NCI-H1694 (cell line): ENCODE results near the gene NAB2.

ENCODE experiments used
- DNase-seq: peaks from one replicate; lab custom pipeline; 2025; lab: John Stamatoyannopoulos, UW

Gene NAB2

DNA sequence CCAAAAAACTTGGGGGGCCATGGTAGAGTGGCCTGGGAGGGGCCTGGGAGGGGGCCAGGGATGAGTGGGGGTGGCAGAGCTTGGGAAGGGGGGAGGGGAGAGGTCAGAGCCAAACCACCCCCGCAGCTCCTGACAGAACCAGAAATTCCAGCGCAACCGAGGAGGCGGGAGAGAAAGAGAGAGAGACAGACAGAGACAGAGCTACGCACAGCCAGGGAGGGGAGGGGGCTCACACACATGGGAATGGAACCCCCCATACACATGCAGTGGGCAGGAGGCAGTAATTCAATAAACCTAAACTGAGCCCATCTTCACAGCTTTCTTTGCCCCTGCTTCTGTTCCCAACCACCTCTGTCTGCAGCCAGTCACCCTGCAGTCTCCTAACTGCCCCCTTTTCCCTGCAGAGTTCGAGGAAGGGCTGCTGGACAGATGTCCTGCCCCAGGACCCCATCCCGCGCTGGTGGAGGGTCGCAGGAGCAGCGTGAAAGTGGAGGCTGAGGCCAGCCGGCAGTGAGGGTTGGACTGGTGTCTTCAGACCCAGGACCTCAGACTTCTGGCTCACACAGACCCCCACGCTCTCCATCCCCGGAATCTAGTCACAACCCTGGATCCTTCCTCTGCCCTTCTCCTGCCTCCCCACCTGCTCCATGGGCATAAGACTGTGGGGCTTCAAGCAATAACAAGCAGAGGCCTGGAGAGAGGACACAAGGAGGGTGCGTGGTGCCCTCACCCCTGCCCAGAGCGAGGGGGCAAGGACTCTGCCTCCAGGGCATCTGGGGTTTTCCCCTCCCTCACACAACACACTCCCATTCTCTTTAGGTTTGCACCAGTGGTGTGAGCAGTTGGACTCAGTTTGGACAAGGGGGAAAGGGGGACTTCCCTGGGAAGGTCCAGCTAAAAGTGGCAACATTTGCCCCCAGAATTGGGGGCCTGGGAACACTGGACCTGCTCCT lies 5.6 kb downstream of the NAB2 start:
- DNase-seq = no peak

DNA sequence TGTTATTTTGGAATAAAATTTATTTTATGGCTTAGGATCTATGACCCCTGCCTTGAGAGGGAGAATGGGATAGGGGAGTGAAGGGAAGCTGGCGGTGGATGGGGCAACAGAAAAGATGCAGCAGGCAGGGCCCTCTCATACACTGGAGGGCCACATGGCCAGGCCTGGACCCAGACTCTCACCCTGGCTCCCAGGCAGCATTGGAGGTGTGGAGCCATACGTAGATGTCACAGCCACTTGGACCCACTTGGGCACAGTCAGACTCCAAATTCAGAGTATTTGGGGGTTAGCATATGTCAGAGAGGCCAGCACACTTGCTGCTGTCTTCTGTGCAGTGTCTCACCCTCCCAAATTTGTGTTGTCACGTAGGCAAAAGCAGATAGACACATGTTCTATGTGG lies 6.5 kb downstream of the NAB2 start:
- DNase-seq = no peak

DNA sequence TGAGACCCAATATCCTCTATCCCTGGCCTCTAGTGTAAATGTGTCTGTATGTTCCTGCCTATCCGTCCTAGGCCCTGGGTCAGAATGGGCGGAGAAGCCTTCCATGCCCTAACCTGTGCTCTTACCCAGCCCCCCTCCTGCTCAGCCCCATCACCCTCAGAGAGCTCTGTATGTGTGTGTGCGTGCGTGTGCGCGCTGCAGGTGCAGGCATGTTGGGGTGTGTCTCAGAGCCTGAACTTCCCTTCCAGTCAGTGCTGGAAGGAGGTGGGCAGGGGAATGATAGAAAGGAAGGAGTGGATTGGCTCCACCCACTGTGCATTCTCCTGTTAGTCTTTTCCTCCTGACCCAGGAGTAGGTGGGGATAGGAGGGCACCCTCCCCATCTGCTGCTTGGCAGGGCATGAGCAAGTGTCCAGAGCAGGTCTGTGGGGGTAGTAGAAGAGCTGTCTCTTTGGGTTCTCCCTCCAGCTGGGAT lies 7.2 kb downstream of the NAB2 start:
- DNase-seq = no peak

DNA sequence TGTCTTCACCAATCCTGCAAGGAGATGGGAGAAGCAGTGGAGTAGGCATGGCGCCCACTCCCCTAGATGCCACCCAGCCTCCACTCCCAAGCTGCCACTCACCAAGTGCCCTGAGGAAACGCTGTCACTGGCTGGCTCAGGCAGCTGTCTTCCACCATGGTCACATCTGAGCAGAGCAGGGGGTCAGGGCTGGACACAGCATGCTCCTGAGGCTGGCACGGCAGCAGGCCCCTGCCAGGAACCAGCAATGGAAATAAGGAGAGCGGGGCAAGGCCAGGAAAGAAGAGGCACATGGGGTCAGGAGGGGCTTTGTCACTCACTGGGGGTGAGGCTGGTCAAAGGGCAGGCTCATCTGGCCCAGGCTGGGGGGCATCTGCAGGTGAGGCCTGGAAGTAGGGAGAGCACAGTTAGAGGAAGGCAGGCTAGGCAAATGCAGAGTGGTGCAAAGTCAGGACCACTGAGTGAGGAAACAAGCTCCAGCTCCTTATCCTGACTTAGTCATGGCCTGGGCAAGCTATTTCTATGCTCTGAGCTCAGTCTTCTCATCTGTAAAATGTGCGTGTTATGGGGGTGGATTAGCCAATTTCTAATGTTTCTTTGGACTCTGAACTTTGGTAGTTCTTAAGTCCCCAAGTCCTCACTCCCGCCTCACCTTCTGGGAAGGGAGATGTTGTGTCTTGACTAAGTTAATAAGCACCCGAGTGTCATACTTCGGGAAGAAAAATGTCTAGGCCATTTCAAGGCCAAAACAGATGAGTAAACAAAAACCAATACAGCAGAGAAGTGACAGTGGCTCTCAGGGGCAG lies 8.0 kb downstream of the NAB2 start:
- DNase-seq = no peak

DNA sequence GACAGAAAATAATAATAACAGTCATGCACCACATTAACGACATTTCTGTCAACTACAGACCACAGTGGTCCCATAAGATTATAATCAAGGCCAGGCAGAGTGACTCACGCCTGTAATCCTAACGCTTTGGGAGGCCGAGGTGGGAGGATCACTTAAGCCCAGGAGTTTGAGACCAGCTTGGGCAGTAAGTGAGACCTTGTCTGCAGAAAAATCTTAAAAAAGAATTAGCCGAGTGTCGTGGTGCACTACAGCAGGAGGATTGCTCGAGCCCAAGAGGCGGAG lies 8.6 kb downstream of the NAB2 start:
- no peak for DNase-seq

DNA sequence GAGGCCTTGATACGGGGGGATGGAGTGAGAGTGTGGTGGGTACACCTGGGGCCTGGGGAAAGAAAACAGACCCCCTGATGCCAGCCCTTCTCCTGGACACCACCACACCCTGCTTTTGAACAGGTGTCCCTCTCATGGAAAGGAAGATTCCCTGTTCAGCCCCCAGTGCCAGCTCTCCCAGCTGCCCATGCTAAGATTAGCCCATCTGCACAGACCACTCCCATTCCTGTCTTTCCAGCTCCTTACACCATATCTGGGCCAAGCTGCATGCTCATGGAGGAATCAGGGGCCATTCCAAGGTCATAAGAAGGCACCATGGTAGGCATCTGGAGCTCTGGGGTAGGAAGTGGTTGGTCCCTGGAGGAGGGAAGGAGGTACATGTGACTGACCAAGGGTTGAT lies 9.6 kb downstream of the NAB2 start:
- no peak for DNase-seq

DNA sequence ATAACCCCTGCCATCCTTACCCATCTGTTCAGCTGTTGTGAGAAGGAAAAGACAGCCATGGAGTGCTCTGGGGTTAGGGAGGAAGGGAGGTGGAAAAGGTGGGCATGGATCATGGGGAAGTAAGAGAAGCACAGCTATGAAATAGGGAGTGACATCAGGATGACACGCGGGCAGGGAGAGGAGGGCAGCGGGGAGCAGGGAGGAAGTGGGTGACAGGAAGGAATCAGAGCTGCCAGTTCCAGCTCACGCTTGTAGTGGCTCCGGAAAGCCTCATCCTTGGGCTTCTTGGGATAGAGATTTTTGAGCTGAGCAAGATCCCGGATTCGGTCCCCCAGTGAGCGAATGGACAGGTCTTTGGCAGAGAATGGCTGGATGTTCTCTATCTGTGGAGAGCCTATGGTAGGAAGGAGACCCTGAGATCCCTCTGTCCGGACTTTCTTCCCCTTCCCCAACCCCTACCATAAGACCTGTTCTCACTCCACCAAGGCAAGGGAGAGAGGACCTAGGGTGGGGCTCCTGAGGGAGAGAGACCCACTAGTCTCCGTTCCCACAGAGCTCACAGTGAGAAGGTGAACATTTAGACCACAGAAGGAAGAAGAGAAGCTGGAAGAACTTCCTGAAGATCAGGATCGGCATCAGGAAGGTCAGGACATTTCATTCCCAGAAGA lies 10.3 kb downstream of the NAB2 start:
- DNase-seq = no peak

DNA sequence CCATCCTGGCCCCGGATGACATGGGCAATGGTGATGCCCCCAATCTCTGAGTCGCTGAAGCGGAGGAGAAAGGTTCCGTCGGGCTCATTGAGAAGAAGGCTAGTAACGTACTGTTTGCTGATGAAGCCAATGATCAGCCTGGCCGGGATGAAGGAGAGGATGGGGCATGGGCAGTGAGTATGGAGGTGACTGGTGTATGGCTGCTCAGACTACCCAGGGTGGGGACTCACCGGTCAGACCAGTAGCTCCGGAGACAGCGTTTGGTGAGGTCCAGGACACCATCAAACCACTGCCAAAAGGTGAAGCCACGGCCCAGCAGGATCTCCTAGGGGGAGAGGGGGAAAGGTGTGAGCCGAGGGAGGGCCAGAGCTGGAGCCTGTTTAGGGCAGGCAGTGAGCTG lies 10.9 kb downstream of the NAB2 start:
- no peak for DNase-seq

DNA sequence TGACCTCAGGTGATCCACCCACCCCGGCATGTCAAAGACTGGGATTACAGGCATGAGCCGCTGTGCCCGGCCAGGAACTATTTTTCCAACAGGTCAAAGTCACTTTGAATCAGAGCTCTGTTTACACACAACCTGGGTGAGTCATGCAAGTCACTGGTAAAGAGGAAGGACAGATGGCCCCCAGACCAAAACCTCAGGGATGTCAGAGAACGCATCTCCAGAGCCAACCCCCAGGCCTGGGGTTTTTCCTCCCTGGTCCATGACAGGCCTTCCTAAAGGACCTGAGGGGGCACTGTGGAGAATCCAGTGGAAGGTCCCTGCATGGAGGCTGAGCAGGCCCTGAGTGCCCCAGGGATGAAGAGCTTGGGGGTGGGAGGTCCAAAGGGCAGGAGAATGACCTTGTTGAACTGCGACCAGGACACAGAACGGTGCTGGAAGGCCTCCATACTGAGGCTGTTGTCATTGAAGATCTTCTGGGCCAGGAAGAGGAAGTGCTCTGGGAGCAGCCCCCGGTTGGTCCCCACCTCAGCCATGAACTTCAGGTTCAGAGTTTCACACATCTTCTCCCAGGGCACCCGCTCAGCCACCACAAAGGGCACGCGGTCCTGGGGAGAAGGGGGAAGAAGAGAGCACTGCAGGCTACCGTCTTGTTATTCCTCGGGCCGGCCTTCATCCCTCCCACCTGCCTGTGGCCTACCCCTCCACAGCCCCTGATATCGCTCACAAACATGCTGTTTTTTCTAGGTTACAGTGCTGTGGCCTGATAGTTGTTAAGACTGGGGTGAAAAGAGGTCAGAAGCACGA lies 13.2 kb downstream of the NAB2 start:
- DNase-seq = no peak

DNA sequence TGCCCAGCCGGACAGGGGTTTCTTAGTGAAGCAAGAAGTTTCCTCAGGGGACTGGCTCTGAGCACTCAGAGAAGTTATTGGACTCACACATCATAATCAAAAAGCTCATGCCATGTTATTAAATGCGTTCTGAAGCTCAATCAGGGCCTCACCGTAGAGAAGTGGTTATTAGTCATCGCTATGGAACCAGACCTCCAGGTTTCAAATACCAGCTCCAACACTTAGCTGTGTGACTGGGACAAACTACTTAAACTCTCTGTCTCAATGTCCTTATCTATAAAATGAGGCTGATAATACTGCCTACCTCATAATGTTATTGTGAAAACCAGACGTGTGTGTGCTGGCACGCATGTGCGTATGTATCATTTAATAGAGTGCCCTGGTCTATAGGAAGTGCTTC lies 14.9 kb downstream of the NAB2 start:
- no peak for DNase-seq

DNA sequence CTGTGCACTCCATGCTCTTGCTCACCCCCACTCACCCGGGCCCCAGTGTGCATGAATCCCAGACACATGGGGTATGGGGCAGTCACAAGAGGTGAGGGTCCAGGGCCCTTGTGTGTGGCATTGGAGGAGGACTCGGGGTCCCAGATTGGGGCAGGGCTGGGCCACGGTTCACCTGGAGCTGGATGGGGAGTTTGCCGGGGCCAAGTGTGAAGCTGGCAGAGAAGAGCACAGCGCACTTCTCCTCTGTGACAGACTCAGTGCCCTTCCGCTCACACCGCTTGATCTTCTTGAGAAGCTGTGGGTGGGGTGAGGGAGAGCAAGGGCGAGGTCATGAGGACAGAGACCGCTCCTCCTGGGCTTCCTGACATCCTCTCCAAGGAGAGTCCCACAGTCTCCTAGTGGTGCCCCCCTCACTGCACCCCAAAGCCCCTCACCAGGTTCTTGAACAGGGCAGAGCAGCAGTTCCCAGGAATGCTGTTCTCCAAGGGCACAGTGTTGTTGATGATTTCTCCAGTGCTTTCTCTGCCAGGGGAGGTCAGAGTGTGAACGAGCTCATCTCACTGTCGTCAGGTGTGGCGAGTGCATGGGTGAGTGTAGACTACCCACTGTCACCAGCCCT lies 15.5 kb downstream of the NAB2 start:
- DNase-seq = no peak

DNA sequence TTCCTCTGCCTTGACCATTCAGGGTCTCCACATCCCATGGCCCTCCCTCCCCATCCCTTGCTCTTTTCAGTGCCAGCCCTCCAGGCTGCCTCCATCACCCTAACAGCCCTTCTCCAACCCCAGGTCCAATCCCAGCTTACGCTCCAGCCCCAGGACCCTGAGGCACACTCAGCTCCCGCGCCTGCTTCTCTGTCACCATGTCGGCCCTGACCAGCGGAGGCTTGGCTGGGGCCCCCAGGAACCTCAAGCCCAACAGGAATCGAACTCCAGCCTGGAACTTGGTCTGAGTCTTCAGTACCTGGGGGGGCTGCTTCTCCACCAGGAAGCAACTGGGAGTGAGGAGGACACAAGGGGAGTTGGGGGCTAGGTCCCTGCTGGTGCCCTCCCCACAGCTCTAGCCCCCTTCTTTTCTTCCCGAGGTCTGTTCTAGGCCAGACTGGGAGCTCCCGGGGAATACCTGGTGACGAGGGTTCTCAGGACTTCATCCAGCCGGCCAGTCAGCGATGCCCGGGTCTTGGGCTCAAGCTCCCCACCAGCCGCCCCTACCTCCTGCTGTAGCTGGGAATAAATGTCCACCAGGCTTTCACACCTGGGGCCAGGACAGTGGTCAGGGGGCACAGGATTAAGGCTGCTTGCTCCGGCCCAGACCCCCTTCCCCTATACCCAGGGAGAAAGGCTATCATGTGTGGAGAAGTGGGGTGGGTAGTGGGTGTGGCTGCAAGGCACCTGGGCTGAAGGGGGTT lies 16.3 kb downstream of the NAB2 start:
- no peak for DNase-seq

DNA sequence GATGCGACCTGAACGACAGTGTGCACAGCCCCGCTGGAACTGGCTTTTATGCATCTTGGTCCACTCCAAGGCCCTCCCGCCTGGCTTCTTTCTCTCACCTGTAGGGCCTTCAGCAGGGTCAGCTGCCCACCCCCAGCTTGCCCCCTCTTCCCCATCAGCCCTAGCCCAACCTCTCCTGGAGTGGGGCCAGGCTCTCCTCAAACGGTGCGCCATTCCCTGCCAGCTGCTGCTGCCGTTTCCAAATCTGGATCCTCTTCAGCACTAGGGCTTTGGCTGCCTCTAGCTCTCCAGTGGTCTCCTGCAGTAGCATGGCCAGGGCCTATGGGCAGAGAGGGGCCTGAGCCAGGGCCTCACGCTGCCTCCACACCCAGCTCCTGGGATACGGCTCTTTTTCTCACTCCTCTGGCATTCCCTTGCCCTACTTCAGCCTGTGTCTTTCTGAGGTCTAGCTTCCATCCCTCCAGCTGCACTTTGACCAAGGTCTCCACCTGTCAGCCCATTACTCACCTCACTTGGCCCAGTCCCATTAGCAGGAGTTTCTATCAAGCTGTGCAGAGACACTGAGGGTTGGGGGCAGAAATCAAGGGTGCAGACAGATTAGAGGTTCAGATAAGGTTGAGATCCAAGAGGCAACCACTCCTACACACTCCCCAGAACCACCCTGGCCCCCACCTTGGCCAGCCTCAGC lies 17.3 kb downstream of the NAB2 start:
- DNase-seq = no peak

DNA sequence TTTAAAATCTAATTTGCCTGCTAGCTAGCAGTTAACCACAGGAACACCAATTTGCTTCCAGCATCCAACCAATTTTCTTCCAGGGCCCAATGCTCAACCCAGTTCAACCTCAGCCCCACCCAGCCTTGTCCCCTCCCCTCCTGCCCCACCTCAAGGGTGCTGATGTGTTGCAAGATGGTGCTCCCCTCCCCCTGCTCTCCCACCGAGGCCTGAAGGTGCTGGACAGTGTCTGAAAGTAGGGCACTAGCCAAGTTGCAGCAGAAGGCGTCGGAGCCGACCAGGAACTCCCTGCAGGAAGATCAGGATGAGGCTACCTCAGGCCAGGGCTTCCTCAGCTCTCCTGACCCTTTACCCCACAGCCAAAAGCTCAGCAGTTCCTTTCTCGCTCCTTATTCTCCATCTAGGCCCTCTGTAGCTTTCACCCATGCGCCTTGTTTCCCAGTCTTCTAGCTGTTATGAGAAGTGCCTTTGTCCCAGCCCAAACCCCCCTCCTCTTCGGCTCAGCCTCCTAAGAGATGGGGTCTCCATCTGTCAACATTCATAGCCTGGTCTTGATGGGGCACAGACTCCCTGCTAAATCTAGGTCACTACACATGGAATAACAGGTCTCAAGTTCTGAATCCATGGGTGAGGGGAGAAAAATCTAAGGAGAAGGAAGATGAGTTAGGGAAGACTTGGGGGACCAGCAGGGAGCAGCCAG lies 18.7 kb downstream of the NAB2 start:
- DNase-seq = no peak

DNA sequence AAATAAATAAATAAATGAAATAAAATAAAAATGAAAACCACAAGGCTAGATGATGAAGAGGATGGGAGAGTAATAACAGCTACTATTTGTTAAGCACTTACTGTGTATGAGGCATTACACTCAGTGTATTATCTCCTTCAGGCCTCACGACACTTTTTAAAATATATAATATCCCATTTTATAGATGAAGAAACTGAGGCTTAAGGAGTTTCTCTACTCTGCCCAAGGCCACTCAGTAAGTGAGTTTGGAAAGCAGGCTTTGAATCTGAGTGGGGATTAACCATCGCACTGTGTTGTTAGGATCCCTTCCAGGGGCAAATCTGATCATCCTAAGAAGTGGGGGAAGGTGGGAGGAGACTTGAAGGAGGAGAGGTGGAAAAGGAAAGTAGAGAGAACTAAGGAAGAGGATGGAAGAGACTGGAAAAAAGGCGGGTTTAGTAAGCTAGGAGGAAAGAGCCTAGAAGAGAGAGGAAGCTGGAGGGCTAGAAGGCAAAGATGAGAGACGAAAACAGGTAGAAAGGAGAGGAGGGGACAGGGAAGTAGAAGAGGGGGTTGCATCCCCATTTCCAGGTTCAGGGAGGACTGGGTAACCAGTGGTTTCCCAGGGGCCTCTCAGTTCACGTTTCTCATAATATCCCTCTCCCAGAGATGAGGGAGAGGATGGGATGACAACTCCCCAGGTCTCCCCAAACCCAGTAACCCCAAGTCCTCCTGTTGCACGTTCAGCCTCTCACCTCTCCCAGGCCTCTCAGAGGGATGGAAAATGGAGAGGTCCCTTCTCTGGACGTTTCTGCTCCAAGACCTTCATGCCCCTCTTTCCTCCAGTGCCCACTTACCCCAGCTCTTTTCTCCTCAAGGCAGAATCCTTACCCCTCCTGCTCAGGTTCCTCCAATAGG lies 20.5 kb downstream of the NAB2 start:
- DNase-seq = no peak

DNA sequence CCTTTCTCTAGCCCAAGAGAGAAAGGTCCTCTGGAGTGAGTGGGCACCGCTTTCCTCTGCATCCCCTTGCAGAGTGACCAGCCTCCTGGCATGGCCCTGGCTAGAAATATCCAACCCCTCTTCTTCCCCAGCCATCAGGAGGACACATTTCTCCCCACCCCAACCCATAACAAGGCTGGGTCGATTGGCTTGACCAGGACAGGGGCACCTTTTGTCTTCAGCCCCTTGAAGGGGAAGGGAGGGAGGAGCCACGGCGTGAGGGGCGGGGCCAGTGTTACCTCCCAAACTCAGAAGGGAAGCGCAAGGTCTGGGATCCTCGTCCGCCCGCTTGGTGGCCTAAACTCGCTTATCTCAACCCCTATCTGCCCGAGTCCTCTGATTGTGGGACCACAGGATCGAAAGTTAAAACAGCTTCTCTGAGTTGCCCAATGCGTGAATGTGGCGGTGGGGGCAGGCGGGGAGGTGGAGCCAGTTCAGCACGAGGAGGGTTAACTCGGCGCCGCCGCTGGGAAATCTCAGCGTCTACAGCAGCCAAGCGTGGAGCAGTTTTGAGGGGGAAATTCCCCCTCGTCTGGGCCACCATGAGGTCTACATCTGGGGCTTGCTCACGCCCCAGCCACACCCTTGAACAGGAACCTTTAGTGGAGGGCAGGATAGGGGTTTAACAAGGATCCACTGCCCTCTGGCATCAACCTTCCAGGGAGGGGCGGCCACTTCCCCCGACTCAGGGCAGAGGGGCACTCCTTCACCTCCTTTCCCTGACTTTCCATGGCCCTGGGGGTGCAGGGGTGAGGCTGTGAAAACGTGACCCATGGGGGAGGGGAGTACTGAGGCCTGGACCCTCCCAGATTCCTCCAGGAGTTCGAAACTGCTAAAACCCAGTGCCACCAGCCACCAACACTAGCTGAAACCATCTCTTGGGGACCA lies 21.5 kb downstream of the NAB2 start:
- no peak for DNase-seq

DNA sequence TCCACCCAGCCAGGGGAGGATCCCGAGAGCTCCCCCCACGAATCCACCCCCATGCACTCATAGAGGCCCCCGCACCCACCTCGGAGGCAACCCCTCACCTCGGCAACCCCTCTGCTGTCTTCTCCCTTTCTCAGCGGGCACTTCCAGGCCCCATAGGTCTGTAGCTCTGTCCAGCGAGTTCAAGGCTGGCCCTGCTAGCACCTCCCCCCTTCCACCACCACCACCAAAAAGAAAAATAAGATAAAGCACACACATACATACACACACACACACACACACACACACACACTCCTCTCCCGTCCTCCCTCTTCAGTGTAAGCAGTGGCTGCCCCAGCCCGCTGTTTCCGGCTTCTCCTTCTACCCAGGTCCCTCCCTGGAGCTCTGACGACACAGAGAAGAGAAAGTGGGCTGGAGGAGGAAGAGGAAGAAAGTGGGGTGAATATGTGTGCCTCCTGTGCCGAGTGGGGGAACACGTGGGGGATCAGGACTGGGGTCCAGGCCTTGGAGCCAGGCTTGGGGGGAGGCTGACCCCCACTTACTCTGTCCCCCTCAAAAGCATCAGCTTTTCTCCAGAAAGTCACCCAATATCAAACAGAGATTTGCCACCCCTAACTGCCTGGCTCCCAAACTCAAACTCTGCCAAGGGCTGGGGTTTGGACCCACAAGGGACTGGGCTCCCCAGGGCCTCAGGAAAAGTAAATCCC lies 22.3 kb downstream of the NAB2 start, which contains the start of gene STAT6:
Gene STAT6, minus strand, starts transcription at position 332 of the 704 bp plus-strand sequence. CDS start 3,084 bp downstream, outside the sequence.
- DNase-seq = no peak
